Breast epithelium (tissue), 3 donors: ENCODE results near the gene ANO2.

Experiments
- POLR2A ChIP-seq: fragments of 450-650 bp; IDR thresholded peaks from one replicate; pipeline ENCODE4 v1.6.1; 2016; ENCODE audit warnings: antibody characterized with exemption, mild to moderate bottlenecking, moderate library complexity
- POLR2AphosphoS5 ChIP-seq, 3 donors: sonication (generic); formaldehyde crosslinking; IDR thresholded peaks; one replicate each; pipeline ENCODE4 v1.6.1; 2017; ENCODE audit warnings: antibody characterized with exemption in 3 of 3
- TF ChIP-seq, protein P1 (sequence below), 3 donors: fragments of 450-650 bp; IDR thresholded peaks; one replicate each; pipeline ENCODE4 v1.5.1; 2016 to 2017; ENCODE audit warnings: antibody characterized with exemption in 3 of 3, mild to moderate bottlenecking in 3 of 3, moderate library complexity in 3 of 3

GRCh38 chr12:5630726-5631125 is 314.3 kb downstream of the ANO2 start:
- TF ChIP-seq, protein P1, sequence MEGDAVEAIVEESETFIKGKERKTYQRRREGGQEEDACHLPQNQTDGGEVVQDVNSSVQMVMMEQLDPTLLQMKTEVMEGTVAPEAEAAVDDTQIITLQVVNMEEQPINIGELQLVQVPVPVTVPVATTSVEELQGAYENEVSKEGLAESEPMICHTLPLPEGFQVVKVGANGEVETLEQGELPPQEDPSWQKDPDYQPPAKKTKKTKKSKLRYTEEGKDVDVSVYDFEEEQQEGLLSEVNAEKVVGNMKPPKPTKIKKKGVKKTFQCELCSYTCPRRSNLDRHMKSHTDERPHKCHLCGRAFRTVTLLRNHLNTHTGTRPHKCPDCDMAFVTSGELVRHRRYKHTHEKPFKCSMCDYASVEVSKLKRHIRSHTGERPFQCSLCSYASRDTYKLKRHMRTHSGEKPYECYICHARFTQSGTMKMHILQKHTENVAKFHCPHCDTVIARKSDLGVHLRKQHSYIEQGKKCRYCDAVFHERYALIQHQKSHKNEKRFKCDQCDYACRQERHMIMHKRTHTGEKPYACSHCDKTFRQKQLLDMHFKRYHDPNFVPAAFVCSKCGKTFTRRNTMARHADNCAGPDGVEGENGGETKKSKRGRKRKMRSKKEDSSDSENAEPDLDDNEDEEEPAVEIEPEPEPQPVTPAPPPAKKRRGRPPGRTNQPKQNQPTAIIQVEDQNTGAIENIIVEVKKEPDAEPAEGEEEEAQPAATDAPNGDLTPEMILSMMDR (IDR thresholded peaks at IDR 0.05): no peak
- no peak for TF ChIP-seq POLR2A
- no peak for TF ChIP-seq POLR2AphosphoS5 (IDR thresholded peaks at IDR 0.05)
